GM18507 (cell line): Measurements from ENCODE around the gene ZNF816.
"Not testable (repeated sequence)": the region's sequence is repeated elsewhere in the genome, so short reads cannot be mapped to it uniquely, and the experiment has no call there.

ENCODE experiments used
- DNase-seq: peaks from one replicate; pipeline ENCODE4 v3.0.0; 2011; ENCODE audit warnings: low read depth; ENCODE audit not compliant: insufficient read length; ENCODE audit errors: extremely low spot score
- FAIRE-seq: peaks from 2 replicates; lab custom pipeline; 2011; peaks lifted over from hg19 to GRCh38; lab: Jason Lieb, UNC

ZNF816 gene

DNA sequence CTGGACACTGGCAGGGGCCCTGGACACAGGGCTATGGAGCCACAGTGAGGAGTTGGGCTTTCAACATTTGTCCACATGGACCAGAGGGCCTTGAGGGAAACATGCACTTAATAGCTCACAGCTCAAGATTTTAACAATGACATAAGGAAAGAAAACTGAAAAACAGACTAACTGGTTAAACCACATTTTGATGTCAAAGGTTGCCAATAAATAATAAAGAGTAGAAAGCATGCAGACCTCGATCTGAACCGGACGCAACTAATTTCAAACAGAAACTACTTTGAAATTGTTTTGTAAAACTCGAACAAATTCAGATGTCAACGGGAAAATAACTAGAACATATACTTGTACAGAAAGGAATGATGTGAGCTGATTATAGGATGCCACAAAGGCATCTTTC is 23.9 kb downstream of the ZNF816 start:
- DNase-seq (no peak), FAIRE-seq (no peak)

DNA sequence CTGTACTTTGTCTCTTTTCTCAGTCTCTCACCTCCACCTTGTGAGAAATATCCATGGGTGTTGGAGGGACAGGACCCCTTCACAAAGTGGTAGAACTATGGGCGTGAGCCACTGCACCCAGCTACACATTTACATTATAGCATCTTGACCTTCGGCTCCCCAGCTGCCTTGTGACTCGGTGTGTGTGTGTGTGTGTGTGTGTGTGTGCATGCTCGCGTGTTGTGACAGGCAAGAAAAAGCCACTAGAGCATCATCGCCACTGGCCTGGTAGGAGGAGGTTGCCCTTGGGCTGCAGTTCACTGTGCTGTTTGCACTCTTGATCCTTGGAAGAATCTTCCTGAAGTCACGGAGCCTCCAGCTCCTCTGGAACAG is 25.7 kb downstream of the ZNF816 start:
- DNase-seq (no peak), FAIRE-seq (no peak)

GRCh38 chr19:52936151-52936953 is 26.3 kb downstream of the ZNF816 start:
- FAIRE-seq (no peak), DNase-seq (no peak)

- DNase-seq: no peak
- no peak for FAIRE-seq
Observed at GRCh38 chr19:52935434-52935833, 27.2 kb downstream of the ZNF816 start.

DNA sequence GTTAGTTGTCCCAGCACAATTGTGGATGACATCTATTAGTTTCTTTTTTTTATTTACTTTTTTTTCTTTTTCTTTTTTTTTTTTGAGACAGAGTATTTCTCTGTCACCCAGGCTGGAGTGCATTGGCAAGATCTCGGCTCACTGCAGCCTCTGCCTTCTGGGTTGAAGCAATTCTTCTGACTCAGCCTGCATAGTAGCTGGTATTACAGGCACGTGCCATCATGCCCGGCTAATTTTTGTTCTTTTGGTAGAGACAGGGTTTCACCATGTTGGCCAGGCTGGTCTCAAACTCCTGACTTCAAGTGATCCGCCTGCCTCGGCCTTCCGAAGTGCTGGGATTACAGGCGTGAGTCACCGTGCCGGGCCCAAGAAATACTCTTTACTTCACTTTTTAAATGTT is 38.0 kb downstream of the ZNF816 start:
- FAIRE-seq, DNase-seq: not testable (repeated sequence)

DNA sequence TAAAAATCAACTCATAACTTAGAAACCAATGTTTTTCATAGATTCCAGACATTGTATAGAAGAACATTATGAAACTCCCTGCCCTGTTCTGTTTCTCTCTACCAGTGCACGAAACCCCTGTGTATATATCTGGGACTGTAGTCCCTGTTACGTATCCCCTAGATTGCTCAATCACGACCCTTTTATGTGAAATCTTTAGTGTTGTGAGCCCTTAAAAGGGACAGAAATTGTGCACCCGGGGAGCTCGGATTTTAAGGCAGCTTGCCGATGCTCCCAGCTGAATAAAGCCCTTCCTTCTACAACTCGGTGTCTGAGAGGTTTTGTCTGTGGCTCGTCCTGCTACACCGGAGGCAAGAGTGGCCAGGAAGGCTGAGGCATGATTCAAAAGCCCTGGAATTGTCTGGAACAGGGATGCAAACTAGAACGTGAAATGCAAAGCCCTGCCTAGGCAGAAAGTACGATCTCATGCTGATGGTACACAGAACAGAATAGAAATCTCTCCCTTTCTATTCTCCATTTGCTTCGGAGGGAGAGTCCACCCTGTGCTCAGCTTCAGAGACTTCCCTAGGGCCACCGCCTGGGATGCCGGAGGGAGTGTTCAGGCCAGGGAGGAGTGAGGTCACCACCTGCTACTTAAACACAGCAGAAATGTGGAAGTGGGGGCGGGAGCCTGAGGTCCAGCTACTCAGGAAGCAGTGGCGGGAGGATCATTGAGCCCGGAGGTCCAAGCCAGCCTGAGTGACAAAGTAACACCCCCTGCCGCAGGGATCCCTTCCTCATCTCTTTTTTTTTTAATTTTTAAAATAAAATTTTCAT is 38.7 kb downstream of the ZNF816 start:
- no peak for DNase-seq
- FAIRE-seq: no peak

DNA sequence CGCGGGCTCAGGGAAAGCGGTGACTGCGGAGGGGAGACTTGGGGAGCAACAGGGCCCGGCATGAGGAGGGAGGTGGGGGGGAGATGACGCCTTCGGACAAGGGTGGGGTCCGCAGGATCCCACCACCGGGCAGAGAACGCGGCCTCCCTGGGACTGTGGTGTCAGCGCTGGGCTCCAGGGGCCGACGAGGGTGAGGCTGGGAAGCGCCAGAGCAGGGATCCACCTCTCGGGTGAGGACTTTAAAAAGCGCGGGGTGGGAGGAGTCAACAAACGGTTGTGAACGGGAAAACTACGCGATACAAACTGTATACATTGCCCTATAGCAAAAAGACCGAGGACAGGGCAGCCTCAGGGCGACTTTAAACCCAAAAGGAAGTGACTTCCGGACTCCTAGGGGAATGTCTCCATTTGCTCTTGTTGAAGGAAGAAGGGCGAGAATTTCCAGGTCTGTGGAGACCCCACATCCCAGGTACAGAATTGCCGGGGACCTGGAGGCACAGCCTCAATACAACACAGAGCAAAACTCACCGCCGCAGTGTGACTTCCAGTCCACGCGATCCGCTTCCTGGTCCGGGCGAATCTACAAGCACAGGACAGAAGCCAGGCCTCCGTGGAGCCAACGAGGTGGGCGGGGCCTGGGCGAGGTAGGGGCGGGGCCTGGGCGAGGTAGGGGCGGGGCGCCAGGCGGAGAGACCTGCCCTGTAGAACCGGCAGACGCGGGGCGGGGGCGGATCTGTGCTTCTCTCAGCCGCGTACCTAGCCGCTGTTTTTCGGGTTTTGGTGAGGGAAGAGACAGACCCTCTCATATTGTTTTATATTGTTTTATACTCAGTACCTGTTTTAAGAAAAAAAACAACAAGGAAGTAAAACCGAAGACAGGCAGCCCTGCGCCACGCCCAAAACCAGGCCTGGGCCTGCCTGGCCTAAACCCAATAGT is 39.6 kb downstream of the ZNF816 start, which contains the start of gene ZNF888:
ZNF888 (minus strand) TSS at position 588 of the 937 bp plus-strand sequence. CDS start 5,555 bp downstream, outside the sequence.
- peak; percentile 51 for FAIRE-seq
- peak; percentile 72 for DNase-seq

DNA sequence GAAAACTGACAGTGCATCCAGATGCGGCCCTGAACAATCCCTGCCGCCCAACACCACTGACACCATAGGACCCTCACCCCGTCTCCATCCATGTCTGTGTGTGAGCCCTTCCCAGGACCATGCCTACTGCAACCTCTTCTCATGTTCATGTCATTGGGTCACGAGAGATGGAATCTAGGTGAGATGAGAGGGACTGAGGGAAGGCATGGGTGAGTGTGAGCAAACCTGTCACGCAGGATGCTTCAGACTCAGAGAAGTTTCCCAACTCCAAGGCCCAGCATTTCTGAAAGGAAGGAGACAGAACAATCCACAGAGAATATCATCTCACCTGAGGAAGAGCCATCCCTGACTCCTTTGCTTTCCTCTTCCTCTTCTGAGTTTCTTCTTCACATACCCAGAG is 45.1 kb downstream of the ZNF816 start:
- FAIRE-seq (no peak), DNase-seq (no peak)

DNA sequence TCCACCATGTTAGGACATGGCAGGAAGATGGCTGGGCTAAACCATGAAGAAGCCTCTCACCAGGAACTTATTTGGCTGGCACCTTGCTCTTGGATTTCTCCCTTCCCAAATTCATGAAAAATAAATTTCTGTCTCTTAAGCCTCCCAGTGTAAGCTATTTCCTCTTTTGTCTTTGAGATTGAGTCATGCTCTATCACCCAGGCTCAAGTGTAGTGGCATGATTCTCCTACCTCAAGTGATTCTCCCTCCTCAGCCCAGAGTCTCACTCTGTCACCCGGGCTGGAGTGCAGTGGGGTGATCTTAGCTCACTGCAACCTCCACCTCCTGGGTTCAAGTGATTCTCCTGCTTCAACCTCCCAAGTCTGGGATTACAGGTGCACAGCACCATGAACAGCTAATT is 52.0 kb downstream of the ZNF816 start:
- DNase-seq: no peak
- FAIRE-seq: no peak

DNA sequence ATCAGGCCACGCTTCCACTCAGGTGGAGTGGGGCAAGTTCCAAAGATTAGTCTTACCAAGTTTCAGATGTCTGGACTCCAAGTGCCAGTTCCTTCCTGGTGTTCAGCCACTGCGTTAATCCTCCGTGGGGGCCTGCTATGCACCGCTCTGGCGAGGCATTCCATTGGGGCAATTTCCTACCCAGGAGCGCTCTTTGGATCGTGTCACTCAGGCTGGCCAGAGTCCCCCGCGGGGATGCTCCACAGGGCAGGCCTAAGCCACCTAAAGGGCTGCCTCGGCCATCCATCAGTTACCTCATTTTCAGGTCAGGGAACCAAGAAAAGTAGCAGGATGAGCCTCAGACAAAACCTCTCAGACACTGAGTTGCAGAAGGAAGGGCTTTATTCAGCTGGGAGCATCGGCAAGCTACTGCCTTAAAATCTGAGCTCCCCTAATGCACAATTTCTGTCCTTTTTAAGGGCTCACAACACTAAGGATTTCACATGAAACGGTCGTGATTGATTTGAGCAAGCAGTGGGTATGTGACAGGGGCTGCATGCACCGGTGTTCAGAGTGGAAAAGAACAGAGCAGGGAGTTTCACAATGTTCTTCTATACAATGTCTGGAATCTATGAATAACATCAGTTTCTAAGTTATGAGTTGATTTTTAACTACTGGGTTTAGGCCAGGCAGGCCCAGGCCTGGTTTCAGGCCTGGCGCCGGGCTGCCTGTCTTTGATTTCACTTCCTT is 58.5 kb downstream of the ZNF816 start:
- DNase-seq, FAIRE-seq: not testable (repeated sequence)

GRCh38 chr19:52901842-52902241 is 60.8 kb downstream of the ZNF816 start:
- DNase-seq: no peak
- FAIRE-seq: no peak
